GM12892 (cell line): Measurements from ENCODE around the gene KREMEN2.

Experiments used
- POLR2A ChIP-seq: IDR thresholded peaks from 2 replicates; pipeline ENCODE4 v1.6.1; 2011; ENCODE audit warnings: low read depth, low read length, control low read depth
- POLR2AphosphoS5 ChIP-seq: IDR thresholded peaks from 2 replicates; pipeline ENCODE4 v1.6.1; 2011; ENCODE audit warnings: low read depth, low read length, control low read depth

DNA sequence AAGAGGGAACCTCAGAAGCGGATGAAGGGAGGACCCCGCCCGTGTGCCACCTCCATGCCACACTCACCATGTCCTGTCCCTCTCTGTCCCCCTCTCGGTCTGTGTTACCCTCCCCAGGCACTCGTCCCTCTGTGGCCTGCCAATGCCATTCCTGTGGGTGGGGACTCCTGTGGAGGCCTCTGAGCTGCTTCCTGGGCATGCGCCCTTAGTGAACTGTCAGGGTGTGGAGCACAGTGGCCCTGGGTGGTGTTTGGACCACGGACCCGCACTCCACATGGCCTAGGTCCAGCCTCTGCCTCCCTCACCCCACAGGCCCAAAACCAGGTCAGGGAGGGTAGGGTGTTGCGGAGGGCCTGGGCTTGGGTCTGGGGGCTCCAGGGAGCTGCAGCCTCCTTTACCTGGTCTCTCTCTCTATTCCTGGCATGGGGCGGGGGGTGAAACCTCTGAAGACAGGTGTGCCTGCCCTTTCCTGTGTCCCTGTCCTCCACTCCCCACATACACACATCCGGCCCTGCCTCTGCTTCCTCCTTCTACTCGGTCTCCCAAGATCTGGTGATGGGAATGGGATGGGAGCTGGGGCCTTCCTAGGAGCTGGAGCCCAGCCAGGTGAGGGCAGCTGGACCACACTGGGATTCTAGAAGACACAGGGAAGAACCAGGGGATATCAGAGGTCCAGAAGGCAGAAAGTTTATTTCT is 27.6 kb downstream of the KREMEN2 start:
- no peak for TF ChIP-seq POLR2A
- TF ChIP-seq POLR2AphosphoS5 = no peak
